ENCODE results near the gene SRPK2.
"Not testable (repeated sequence)": the region's sequence is repeated elsewhere in the genome, so short reads cannot be mapped to it uniquely, and the experiment has no call there.

The SRPK2 gene

DNA sequence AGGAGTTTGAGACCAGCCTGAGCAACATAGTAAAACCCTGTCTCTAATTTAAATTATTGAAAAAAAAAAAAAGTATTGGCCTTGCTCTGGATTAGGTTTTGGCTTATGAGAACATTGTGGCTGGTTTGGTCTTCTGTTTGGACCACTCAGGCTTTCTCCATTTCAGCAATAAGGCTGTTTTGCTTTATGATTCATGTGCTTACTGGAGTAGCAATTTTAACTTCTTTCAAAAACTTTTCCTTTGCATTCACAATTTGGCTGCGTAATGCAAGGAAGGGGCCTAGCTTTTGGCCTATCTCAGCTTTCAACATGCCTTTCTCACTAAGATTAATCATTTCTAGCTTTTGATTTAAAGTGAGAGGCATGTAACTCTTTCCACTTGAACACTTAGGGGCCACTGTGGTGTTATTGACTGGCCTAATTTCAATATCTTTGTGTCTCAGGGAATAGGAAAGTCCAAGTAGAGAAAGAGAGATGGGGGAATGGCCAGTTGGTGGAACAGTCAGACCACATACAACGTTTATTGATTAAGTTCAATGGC lies 38.0 kb upstream of the SRPK2 start:
- H2AFZ ChIP-seq (ENCODE audit: low read length) = no peak overlapping the region
- no peak overlapping the region for H2BK5ac ChIP-seq (ENCODE audit: low read length)
- no peak for DNase-seq (ENCODE audit: low spot score)
- H3K9ac ChIP-seq (ENCODE audit: low read depth, low read length, poor library complexity) = no peak overlapping the region
- H4K91ac ChIP-seq (ENCODE audit: low read depth, low read length, poor library complexity) = no peak overlapping the region
- no peak overlapping the region for H3K23ac ChIP-seq (ENCODE audit: low read depth, low read length, poor library complexity)
- no peaks in the 10 kb centered on the region for H3K4me1 ChIP-seq (ENCODE audit: control insufficient read depth in 2 of 2, insufficient read depth in 1 of 2, low read depth in 1 of 2, low read length in 2 of 2)
- no peak overlapping the region for H2BK15ac ChIP-seq (ENCODE audit: low read length)
- no peak overlapping the region for H3K14ac ChIP-seq (ENCODE audit: low read length)
- no peak overlapping the region for H3K27ac ChIP-seq (replicated peaks; ENCODE audit: low read length)
- H3K27me3 ChIP-seq (ENCODE audit: control insufficient read depth in 3 of 3, insufficient read depth in 3 of 3, low read depth in 1 of 3, low read length in 3 of 3) = no peaks in the 10 kb centered on the region
- H3K4me2 ChIP-seq (ENCODE audit: insufficient read depth, low read length, poor library complexity, severe bottlenecking) = no peak overlapping the region
- H2AK5ac ChIP-seq (ENCODE audit: low read depth, low read length) = no peak overlapping the region
- no peak overlapping the region for H2BK12ac ChIP-seq (ENCODE audit: low read length)
- no peak overlapping the region for H3K4ac ChIP-seq (ENCODE audit: low read length)
- H3K36me3 ChIP-seq (replicated peaks in 1 of 2; ENCODE audit: control insufficient read depth in 2 of 2, insufficient read depth in 2 of 2, low read length in 2 of 2) = no peaks in the 10 kb centered on the region
- WGBS, 2 donors (ENCODE audit: extremely low coverage in 2 of 2, insufficient read length in 2 of 2, insufficient replicate concordance in 1 of 2) = no CpG with 5 or more reads among the region's 2 CpGs
- no peaks in the 10 kb centered on the region for H3K79me1 ChIP-seq (ENCODE audit: low read depth, low read length)
- no peaks in the 10 kb centered on the region for H3K9me3 ChIP-seq (replicated peaks in 1 of 2; ENCODE audit: control insufficient read depth in 2 of 2, insufficient read depth in 1 of 2, low read depth in 1 of 2, low read length in 2 of 2)
- no peak overlapping the region for H2BK120ac ChIP-seq (ENCODE audit: low read depth, low read length)
- H4K8ac ChIP-seq (ENCODE audit: low read depth, low read length) = no peak overlapping the region
- no peak overlapping the region for H3K4me3 ChIP-seq (ENCODE audit: low read length in 2 of 2)
- H3K18ac ChIP-seq (ENCODE audit: low read length) = no peak overlapping the region

DNA sequence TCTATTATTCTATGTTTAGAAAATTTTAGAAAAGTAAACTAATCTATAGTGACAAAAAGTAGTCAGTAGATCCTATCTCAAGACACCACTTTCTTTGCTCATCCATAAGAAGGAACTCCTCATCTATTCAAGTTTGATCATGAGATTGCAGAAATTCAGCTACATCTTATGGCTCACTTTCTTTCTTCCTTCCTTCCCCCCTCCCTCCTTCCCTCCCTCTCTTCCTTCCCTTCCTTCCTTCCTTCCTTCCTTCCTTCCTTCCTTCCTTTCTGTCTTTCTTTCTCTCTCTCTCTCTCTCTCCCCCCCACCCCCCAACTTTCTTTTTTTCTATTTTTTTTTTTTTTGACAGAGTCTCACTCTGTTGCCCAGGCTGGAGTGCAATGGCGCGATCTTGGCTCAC lies 35.3 kb upstream of the SRPK2 start:
- Histone ChIP-seq H2BK120ac (ENCODE audit: low read depth, low read length) (no peak overlapping the region), H2BK5ac (ENCODE audit: low read length) (no peak overlapping the region), H4K91ac (ENCODE audit: low read depth, low read length, poor library complexity) (no peak overlapping the region), H3K79me1 (ENCODE audit: low read depth, low read length) (no peaks in the 10 kb centered on the region), H3K4me3 (ENCODE audit: low read length in 2 of 2) (no peak overlapping the region), H3K14ac (ENCODE audit: low read length) (no peak overlapping the region), H3K4ac (ENCODE audit: low read length) (no peak overlapping the region), H3K27me3 (ENCODE audit: control insufficient read depth in 3 of 3, insufficient read depth in 3 of 3, low read depth in 1 of 3, low read length in 3 of 3) (no peaks in the 10 kb centered on the region), H2AK5ac (ENCODE audit: low read depth, low read length) (no peak overlapping the region), H3K9ac (ENCODE audit: low read depth, low read length, poor library complexity) (no peak overlapping the region), H3K27ac (replicated peaks; ENCODE audit: low read length) (no peak overlapping the region), H3K9me3 (replicated peaks in 1 of 2; ENCODE audit: control insufficient read depth in 2 of 2, insufficient read depth in 1 of 2, low read depth in 1 of 2, low read length in 2 of 2) (no peaks in the 10 kb centered on the region), H3K4me1 (ENCODE audit: control insufficient read depth in 2 of 2, insufficient read depth in 1 of 2, low read depth in 1 of 2, low read length in 2 of 2) (no peaks in the 10 kb centered on the region), H2AFZ (ENCODE audit: low read length) (no peak overlapping the region), H3K18ac (ENCODE audit: low read length) (no peak overlapping the region), H3K36me3 (replicated peaks in 1 of 2; ENCODE audit: control insufficient read depth in 2 of 2, insufficient read depth in 2 of 2, low read length in 2 of 2) (no peaks in the 10 kb centered on the region), H3K23ac (ENCODE audit: low read depth, low read length, poor library complexity) (no peak overlapping the region), H2BK15ac (ENCODE audit: low read length) (no peak overlapping the region), H3K4me2 (ENCODE audit: insufficient read depth, low read length, poor library complexity, severe bottlenecking) (no peak overlapping the region), H4K8ac (ENCODE audit: low read depth, low read length) (no peak overlapping the region), H2BK12ac (ENCODE audit: low read length) (no peak overlapping the region)
- no CpG with 5 or more reads among the region's 2 CpGs for WGBS, 2 donors (ENCODE audit: extremely low coverage in 2 of 2, insufficient read length in 2 of 2, insufficient replicate concordance in 1 of 2)
- DNase-seq (ENCODE audit: low spot score) = no peak

- H3K36me3 ChIP-seq (replicated peaks in 1 of 2; ENCODE audit: control insufficient read depth in 2 of 2, insufficient read depth in 2 of 2, low read length in 2 of 2) = no peaks in the 10 kb centered on the region
- no peak overlapping the region for H2AK5ac ChIP-seq (ENCODE audit: low read depth, low read length)
- no peak overlapping the region for H2BK15ac ChIP-seq (ENCODE audit: low read length)
- H3K9me3 ChIP-seq (replicated peaks in 1 of 2; ENCODE audit: control insufficient read depth in 2 of 2, insufficient read depth in 1 of 2, low read depth in 1 of 2, low read length in 2 of 2) = no peaks in the 10 kb centered on the region
- DNase-seq (ENCODE audit: low spot score) = no peak
- WGBS, 2 donors (ENCODE audit: extremely low coverage in 2 of 2, insufficient read length in 2 of 2, insufficient replicate concordance in 1 of 2) = no CpG with 5 or more reads among the region's 8 CpGs
- no peak overlapping the region for H3K14ac ChIP-seq (ENCODE audit: low read length)
- no peak overlapping the region for H3K23ac ChIP-seq (ENCODE audit: low read depth, low read length, poor library complexity)
- no peak overlapping the region for H3K9ac ChIP-seq (ENCODE audit: low read depth, low read length, poor library complexity)
- no peaks in the 10 kb centered on the region for H3K4me1 ChIP-seq (ENCODE audit: control insufficient read depth in 2 of 2, insufficient read depth in 1 of 2, low read depth in 1 of 2, low read length in 2 of 2)
- H3K79me1 ChIP-seq (ENCODE audit: low read depth, low read length) = no peaks in the 10 kb centered on the region
- no peak overlapping the region for H3K4me3 ChIP-seq (ENCODE audit: low read length in 2 of 2)
- H4K91ac ChIP-seq (ENCODE audit: low read depth, low read length, poor library complexity) = no peak overlapping the region
- no peak overlapping the region for H2BK5ac ChIP-seq (ENCODE audit: low read length)
- no peak overlapping the region for H3K27ac ChIP-seq (replicated peaks; ENCODE audit: low read length)
- H2BK12ac ChIP-seq (ENCODE audit: low read length) = no peak overlapping the region
- no peak overlapping the region for H3K4me2 ChIP-seq (ENCODE audit: insufficient read depth, low read length, poor library complexity, severe bottlenecking)
- H3K4ac ChIP-seq (ENCODE audit: low read length) = no peak overlapping the region
- no peak overlapping the region for H2AFZ ChIP-seq (ENCODE audit: low read length)
- H3K18ac ChIP-seq (ENCODE audit: low read length) = no peak overlapping the region
- no peak overlapping the region for H4K8ac ChIP-seq (ENCODE audit: low read depth, low read length)
- no peaks in the 10 kb centered on the region for H3K27me3 ChIP-seq (ENCODE audit: control insufficient read depth in 3 of 3, insufficient read depth in 3 of 3, low read depth in 1 of 3, low read length in 3 of 3)
- no peak overlapping the region for H2BK120ac ChIP-seq (ENCODE audit: low read depth, low read length)
Observed at GRCh38 chr7:105413887-105414437, 25.2 kb upstream of the SRPK2 start.

GRCh38 chr7:105410774-105411173 lies 22.1 kb upstream of the SRPK2 start:
- not testable (repeated sequence) for H3K36me3 ChIP-seq (replicated peaks in 1 of 2; ENCODE audit: control insufficient read depth in 2 of 2, insufficient read depth in 2 of 2, low read length in 2 of 2); H2BK15ac ChIP-seq (ENCODE audit: low read length)

More at GRCh38 chr7:105410774-105411173, 22.1 kb upstream of the SRPK2 start:
- H4K8ac ChIP-seq (ENCODE audit: low read depth, low read length); H3K9me3 ChIP-seq (replicated peaks in 1 of 2; ENCODE audit: control insufficient read depth in 2 of 2, insufficient read depth in 1 of 2, low read depth in 1 of 2, low read length in 2 of 2); H3K23ac ChIP-seq (ENCODE audit: low read depth, low read length, poor library complexity); H3K18ac ChIP-seq (ENCODE audit: low read length); H2BK120ac ChIP-seq (ENCODE audit: low read depth, low read length); H2BK12ac ChIP-seq (ENCODE audit: low read length); DNase-seq (ENCODE audit: low spot score); H3K4me2 ChIP-seq (ENCODE audit: insufficient read depth, low read length, poor library complexity, severe bottlenecking); H3K9ac ChIP-seq (ENCODE audit: low read depth, low read length, poor library complexity); H2AK5ac ChIP-seq (ENCODE audit: low read depth, low read length); H3K27ac ChIP-seq (replicated peaks; ENCODE audit: low read length); H2BK5ac ChIP-seq (ENCODE audit: low read length); H3K14ac ChIP-seq (ENCODE audit: low read length); H3K4ac ChIP-seq (ENCODE audit: low read length); H3K79me1 ChIP-seq (ENCODE audit: low read depth, low read length); H4K91ac ChIP-seq (ENCODE audit: low read depth, low read length, poor library complexity); H3K4me3 ChIP-seq (ENCODE audit: low read length in 2 of 2); H3K27me3 ChIP-seq (ENCODE audit: control insufficient read depth in 3 of 3, insufficient read depth in 3 of 3, low read depth in 1 of 3, low read length in 3 of 3); H3K4me1 ChIP-seq (ENCODE audit: control insufficient read depth in 2 of 2, insufficient read depth in 1 of 2, low read depth in 1 of 2, low read length in 2 of 2); H2AFZ ChIP-seq (ENCODE audit: low read length): not testable (repeated sequence)
- no CpG with 5 or more reads among the region's 36 CpGs for WGBS, 2 donors (ENCODE audit: extremely low coverage in 2 of 2, insufficient read length in 2 of 2, insufficient replicate concordance in 1 of 2)

All from neuronal stem cell (in vitro differentiated cells).